ENCODE results near the gene KDM4C. TPM values are rescaled to one million over a fixed set of nuclear protein-coding genes. Genes with fewer than 3 reads are reported as not detected.

The KDM4C gene
- total and polyA plus RNA-seq, 12 donors, result 6.1 to 18.2 (median 14.6) TPM

DNA sequence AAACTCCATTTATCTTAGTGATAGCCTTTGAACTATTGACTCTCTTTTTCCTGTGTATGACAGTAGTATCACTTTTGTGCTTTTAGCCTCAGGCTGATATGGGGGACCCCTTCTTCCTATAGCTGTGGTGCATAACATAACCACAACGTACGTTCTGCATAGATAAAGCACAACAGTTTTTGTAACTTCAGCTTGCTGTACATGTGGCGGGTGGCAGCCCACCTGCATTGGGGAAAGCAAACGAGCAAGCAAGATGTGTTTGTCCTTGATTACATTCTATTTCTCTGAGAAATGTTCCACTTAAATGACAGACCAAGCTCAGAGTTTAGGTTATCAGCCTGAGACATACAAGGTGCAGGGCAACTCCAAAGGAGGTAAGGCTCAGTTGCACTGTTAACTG lies 309.4 kb downstream of the KDM4C start:
- H3K27ac ChIP-seq, result no peak overlapping the region
- ATAC-seq, result no peak
- H3K27me3 ChIP-seq, result no peaks in the 10 kb centered on the region
- no peaks in the 10 kb centered on the region for H3K9me3 ChIP-seq
- H3K4me1 ChIP-seq, result no peaks in the 10 kb centered on the region
- DNase-seq, result no peak
- TF ChIP-seq, protein P1, sequence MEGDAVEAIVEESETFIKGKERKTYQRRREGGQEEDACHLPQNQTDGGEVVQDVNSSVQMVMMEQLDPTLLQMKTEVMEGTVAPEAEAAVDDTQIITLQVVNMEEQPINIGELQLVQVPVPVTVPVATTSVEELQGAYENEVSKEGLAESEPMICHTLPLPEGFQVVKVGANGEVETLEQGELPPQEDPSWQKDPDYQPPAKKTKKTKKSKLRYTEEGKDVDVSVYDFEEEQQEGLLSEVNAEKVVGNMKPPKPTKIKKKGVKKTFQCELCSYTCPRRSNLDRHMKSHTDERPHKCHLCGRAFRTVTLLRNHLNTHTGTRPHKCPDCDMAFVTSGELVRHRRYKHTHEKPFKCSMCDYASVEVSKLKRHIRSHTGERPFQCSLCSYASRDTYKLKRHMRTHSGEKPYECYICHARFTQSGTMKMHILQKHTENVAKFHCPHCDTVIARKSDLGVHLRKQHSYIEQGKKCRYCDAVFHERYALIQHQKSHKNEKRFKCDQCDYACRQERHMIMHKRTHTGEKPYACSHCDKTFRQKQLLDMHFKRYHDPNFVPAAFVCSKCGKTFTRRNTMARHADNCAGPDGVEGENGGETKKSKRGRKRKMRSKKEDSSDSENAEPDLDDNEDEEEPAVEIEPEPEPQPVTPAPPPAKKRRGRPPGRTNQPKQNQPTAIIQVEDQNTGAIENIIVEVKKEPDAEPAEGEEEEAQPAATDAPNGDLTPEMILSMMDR (IDR thresholded peaks at IDR 0.05), result no peak
- peaks cover 0 to 14% (median 0%) of the 10 kb centered on the region in 9 donors for H3K36me3 ChIP-seq
- 67 to 73% methylated on average over 4 of the region's 4 CpGs for WGBS, 2 donors
- intact Hi-C loops (cut with DNase I), result no loop called here
- H3K4me3 ChIP-seq, result no peak overlapping the region

- Histone ChIP-seq H3K9me3 (no peaks in the 10 kb centered on the region), H3K4me3 (no peak overlapping the region), H3K36me3 (peaks cover 0 to 20% (median 3%) of the 10 kb centered on the region in 9 donors), H3K27ac (no peak overlapping the region), H3K4me1 (no peaks in the 10 kb centered on the region), H3K27me3 (no peaks in the 10 kb centered on the region)
- no peak for DNase-seq
- TF ChIP-seq, protein P1 (IDR thresholded peaks at IDR 0.05), result no peak
- intact Hi-C loops (cut with DNase I), result loop anchor here in 1 of 10 donors (5.0 kb wide), 1 partner anchor 50 kb away; no protein-coding TSS in a partner anchor
- ATAC-seq, result no peak
- 48 to 58% methylated on average over 1 of the region's 1 CpG for WGBS, 2 donors
Measured at GRCh38 chr9:7071916-7072315, 314.1 kb downstream of the KDM4C start.

DNA sequence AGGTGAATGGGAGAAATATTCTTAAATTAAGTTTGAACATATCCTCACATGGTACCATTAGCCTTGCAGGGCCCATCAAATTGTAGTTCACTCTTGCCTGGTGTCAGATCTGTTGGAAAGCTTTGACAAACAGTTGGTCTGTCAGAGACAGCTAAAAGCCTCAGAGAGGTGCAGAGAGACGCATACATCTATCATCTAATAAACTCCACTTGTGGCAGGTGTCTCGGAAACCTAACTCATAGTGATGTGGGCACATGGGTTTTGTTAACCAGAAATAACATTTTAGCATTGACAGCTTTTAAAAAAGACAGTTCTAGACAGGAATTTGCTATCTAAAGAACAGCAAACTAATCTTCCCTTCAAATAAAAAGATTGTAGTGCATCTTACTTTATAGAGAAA lies 315.9 kb downstream of the KDM4C start:
- ATAC-seq (no peak), DNase-seq (no peak)
- intact Hi-C loops (cut with DNase I), result loop anchor here in 1 of 10 donors (5.0 kb wide), 1 partner anchor 51 kb away; no protein-coding TSS in a partner anchor
- Histone ChIP-seq H3K27ac (no peak overlapping the region), H3K27me3 (no peaks in the 10 kb centered on the region), H3K9me3 (no peaks in the 10 kb centered on the region), H3K4me3 (no peak overlapping the region), H3K4me1 (peaks cover 0 to 4% (median 0%) of the 10 kb centered on the region in 9 donors), H3K36me3 (peaks cover 0 to 38% (median 6%) of the 10 kb centered on the region in 9 donors)
- WGBS, 2 donors, result 94 to 99% methylated on average over 2 of the region's 2 CpGs
- TF ChIP-seq, protein P1 (IDR thresholded peaks at IDR 0.05), result no peak

GRCh38 chr9:7075154-7075553 lies 317.4 kb downstream of the KDM4C start:
- H3K9me3 ChIP-seq, result no peaks in the 10 kb centered on the region
- H3K4me3 ChIP-seq, result no peak overlapping the region
- ATAC-seq (no peak), DNase-seq (no peak)
- intact Hi-C loops (cut with DNase I), result no loop called here
- TF ChIP-seq, protein P1 (IDR thresholded peaks at IDR 0.05), result no peak
- no peaks in the 10 kb centered on the region for H3K27me3 ChIP-seq
- H3K36me3 ChIP-seq, result peaks cover 0 to 32% (median 6%) of the 10 kb centered on the region in 9 donors
- 91 to 93% methylated on average over 7 of the region's 7 CpGs for WGBS, 2 donors
- no peak overlapping the region for H3K27ac ChIP-seq
- H3K4me1 ChIP-seq, result peaks cover 0 to 6% (median 0%) of the 10 kb centered on the region in 9 donors
